HCT116 (cell line): Measurements from ENCODE around the gene PLEKHM3. TPM values are rescaled to one million over a fixed set of nuclear protein-coding genes. Genes with fewer than 3 reads are reported as not detected.

Source experiments
- ATAC-seq: fragments of 200-7000 bp; cut with Tn5 transposase; 2 replicates; pipeline ENCODE4 v1.9.1; 2020; ENCODE audit warnings: mild to moderate bottlenecking, moderate library complexity
- BruUV-seq: library from RNA; stranded (reverse); fragments of 400-500 nt; replicated peaks from 2 replicates; lab custom pipeline; 2021; lab: Mats Ljungman, UMichigan
- CTCF ChIA-PET: fragments of 300-600 bp; sonication (Branson Sonifier 250); formaldehyde crosslinking; loops from one replicate; lab custom pipeline; 2021; ENCODE audit warnings: antibody characterized with exemption; lab: Charles Lee
- POLR2A ChIA-PET: fragments of 300-600, 350-600 bp; sonication (Branson Sonifier 250); formaldehyde crosslinking; loops from one replicate; lab custom pipeline; 2021; ENCODE audit warnings: antibody characterized with exemption; lab: Charles Lee
- RAD21 ChIA-PET, 2 experiments: fragments of 300-600 bp; sonication (Branson Sonifier 250); formaldehyde crosslinking; loops; one replicate each; lab custom pipeline; 2023; ENCODE audit warnings: low total read pairs in 2 of 2; ENCODE audit not compliant: uncharacterized antibody in 2 of 2, unreplicated experiment in 2 of 2, low non-redundant PET in 1 of 2; lab: Charles Lee
- DNase-seq: peaks from one replicate; pipeline ENCODE4 v3.0.0-alpha.2; 2010; ENCODE audit warnings: low read depth, low spot score
- H2AFZ ChIP-seq: fragments of 200-600 bp; shearing (Covaris generic), sonication (generic); 2 replicates; pipeline ENCODE4 v1.6.1; 2017; ENCODE audit warnings: low read depth, mixed run types, mixed read lengths, antibody characterized with exemption, low read length; ENCODE audit not compliant: poor library complexity, severe bottlenecking
- H3K27ac ChIP-seq: 2 replicates; pipeline ENCODE4 v1.5.1; 2012; ENCODE audit warnings: low read depth, low read length
- H3K27me3 ChIP-seq: fragments of 200-600 bp; sonication (generic); 2 replicates; pipeline ENCODE4 v1.6.1; 2016; ENCODE audit warnings: mixed run types, low read length, mixed read lengths; ENCODE audit not compliant: insufficient read depth
- H3K36me3 ChIP-seq, 2 experiments: fragments of 200-500 bp in 1 of 2; fragments of 200-600 bp in 1 of 2; sonication (Bioruptor generic) in 1 of 2; sonication (generic) in 1 of 2; 2 replicates each; pipeline versions ENCODE4 v1.5.1 to v1.6.1; 2014 to 2016; ENCODE audit warnings: low read length in 2 of 2, inconsistent platforms in 1 of 2, mixed read lengths in 1 of 2, mixed run types in 1 of 2; ENCODE audit not compliant: insufficient read depth in 2 of 2, control insufficient read depth in 1 of 2
- H3K4me1 ChIP-seq, 2 experiments: fragments of 200-600 bp in 1 of 2; sonication (generic) in 1 of 2; 2 replicates each; pipeline versions ENCODE4 v1.5.1 to v1.6.1; 2012 to 2017; ENCODE audit warnings: low read length in 2 of 2, inconsistent platforms in 1 of 2, mild to moderate bottlenecking in 1 of 2, mixed read lengths in 1 of 2, mixed run types in 1 of 2, moderate library complexity in 1 of 2; ENCODE audit not compliant: insufficient read depth in 2 of 2, control insufficient read depth in 1 of 2
- H3K4me2 ChIP-seq: fragments of 200-600 bp; sonication (generic); 2 replicates; pipeline ENCODE4 v1.6.1; 2017; ENCODE audit warnings: mixed run types, low read length, mixed read lengths
- H3K4me3 ChIP-seq, 2 experiments: fragments of 200-600 bp in 1 of 2; sonication (generic) in 1 of 2; replicated peaks in 1 of 2; 2 replicates each; pipeline ENCODE4 v1.5.1; 2011 to 2016; ENCODE audit warnings: low read length in 2 of 2, control low read depth in 1 of 2, low read depth in 1 of 2, mild to moderate bottlenecking in 1 of 2, mixed read lengths in 1 of 2, mixed run types in 1 of 2
- H3K79me2 ChIP-seq: fragments of 200-600 bp; sonication (generic); 2 replicates; pipeline ENCODE4 v1.6.1; 2017; ENCODE audit warnings: mild to moderate bottlenecking, mixed run types, low read length, moderate library complexity, mixed read lengths; ENCODE audit not compliant: insufficient read depth
- H3K9ac ChIP-seq: fragments of 200-600 bp; sonication (generic); 2 replicates; pipeline ENCODE4 v1.6.1; 2016; ENCODE audit warnings: low read length, mixed read lengths
- H3K9me2 ChIP-seq: fragments of 200-600 bp; sonication (generic), shearing (Covaris generic); 2 replicates; pipeline ENCODE4 v1.6.1; 2017; ENCODE audit warnings: mixed run types, mild to moderate bottlenecking, moderate library complexity; ENCODE audit not compliant: insufficient read depth
- H3K9me3 ChIP-seq, 2 experiments: fragments of 200-500 bp in 1 of 2; fragments of 200-600 bp in 1 of 2; sonication (Bioruptor generic) in 1 of 2; sonication (generic) in 1 of 2; 2 replicates each; pipeline ENCODE4 v1.6.1; 2014 to 2017; ENCODE audit warnings: low read length in 2 of 2, mixed read lengths in 2 of 2, inconsistent platforms in 1 of 2, low read depth in 1 of 2, mild to moderate bottlenecking in 1 of 2, mixed run types in 1 of 2, moderate library complexity in 1 of 2; ENCODE audit not compliant: control insufficient read depth in 1 of 2, insufficient read depth in 1 of 2
- H4K20me1 ChIP-seq: fragments of 200-600 bp; sonication (generic), shearing (Covaris generic); 2 replicates; pipeline ENCODE4 v1.6.1; 2017; ENCODE audit warnings: mixed run types, mild to moderate bottlenecking, moderate library complexity; ENCODE audit not compliant: insufficient read depth
- CTCF ChIP-seq, 3 experiments: fragments of 200-600 bp in 1 of 3; sonication (generic) in 1 of 3; IDR thresholded peaks in 2 of 3; conservative IDR thresholded peaks in 1 of 3; 2 replicates each; pipeline ENCODE4 v1.5.1; 2012 to 2017; ENCODE audit warnings: low read depth in 2 of 3, low read length in 2 of 3, antibody characterized with exemption in 1 of 3, borderline replicate concordance in 1 of 3, control low read depth in 1 of 3, mild to moderate bottlenecking in 1 of 3, mixed read lengths in 1 of 3, mixed run types in 1 of 3, moderate library complexity in 1 of 3; ENCODE audit not compliant: insufficient read depth in 1 of 3
- EGR1 ChIP-seq: IDR thresholded peaks from 2 replicates; pipeline ENCODE4 v1.6.1; 2012; ENCODE audit warnings: low read depth
- EZH2 ChIP-seq: fragments of 200-600 bp; sonication (generic); IDR thresholded peaks from 2 replicates; pipeline ENCODE4 v1.6.1; 2017; ENCODE audit warnings: antibody characterized with exemption, mixed run types
- POLR2AphosphoS5 ChIP-seq: IDR thresholded peaks from 2 replicates; pipeline ENCODE4 v1.6.1; 2011; ENCODE audit warnings: mild to moderate bottlenecking, low read depth, low read length, moderate library complexity
- ZBTB33 ChIP-seq: IDR thresholded peaks from 2 replicates; pipeline ENCODE4 v1.6.1; 2011; ENCODE audit warnings: mild to moderate bottlenecking, low read length, moderate library complexity; ENCODE audit not compliant: insufficient replicate concordance; ENCODE audit errors: extremely low read depth
- ZFX ChIP-seq: fragments of 450-650 bp; IDR thresholded peaks from 2 replicates; pipeline ENCODE4 v1.6.1; 2017
- intact Hi-C: fragments of 100-400 bp; cut with micrococcal nuclease; formaldehyde crosslinking; loops from 2 replicates; pipeline ENCODE4 v1.10.0; 2022
- total RNA-seq: library from RNA; stranded (reverse); gene quantifications from one replicate; pipeline ENCODE4 v1.2.1, GENCODE V29; 2021; ENCODE audit not compliant: unreplicated experiment

Gene PLEKHM3
- total RNA-seq, 1 experiment from 2014 or later: 6.3 TPM

- TF ChIP-seq CTCF (IDR thresholded peaks at IDR 0.05 in 2 of 3, conservative IDR thresholded peaks at IDR 0.05 in 1 of 3; ENCODE audit: borderline replicate concordance in 1 of 3, insufficient read depth in 1 of 3, low read depth in 2 of 3, low read length in 2 of 3) (no peak), ZBTB33 (no peak), EGR1 (no peak), ZFX (no peak), POLR2AphosphoS5 (no peak)
- TF ChIP-seq, all 23 proteins: peak for 0
Measured at GRCh38 chr2:207913772-207914358, 111.5 kb downstream of the PLEKHM3 start (continued).

GRCh38 chr2:207911856-207912255 lies 113.5 kb downstream of the PLEKHM3 start:
- TF ChIP-seq EZH2: no peak
- Histone ChIP-seq H3K4me3 (no peak overlapping the region), H3K4me2 (no peak overlapping the region), H3K9me2 (no peaks in the 10 kb centered on the region), H3K9ac (no peak overlapping the region), H4K20me1 (no peaks in the 10 kb centered on the region), H2AFZ (no peak overlapping the region), H3K27me3 (no peaks in the 10 kb centered on the region), H3K79me2 (no peaks in the 10 kb centered on the region), H3K27ac (no peak overlapping the region), H3K4me1 (no peaks in the 10 kb centered on the region; a peak in 1 of 4 replicates), H3K9me3 (no peaks in the 10 kb centered on the region), H3K36me3 (no peaks in the 10 kb centered on the region)
- ChIA-PET RAD21 (no interaction called here), POLR2A (no interaction called here), CTCF (no interaction called here)
- DNase-seq (no peak), ATAC-seq (no peak)
- intact Hi-C loops: no loop called here
- BruUV-seq: no TSS peak
